ENCODE measurements around the gene VAV3.

Gene VAV3

GRCh38 chr1:107551456-107551855 is 413.5 kb downstream of the VAV3 start:
- DNase-seq = no peak

- DNase-seq = no peak
Observed at GRCh38 chr1:107550358-107550757, 414.6 kb downstream of the VAV3 start.

DNA sequence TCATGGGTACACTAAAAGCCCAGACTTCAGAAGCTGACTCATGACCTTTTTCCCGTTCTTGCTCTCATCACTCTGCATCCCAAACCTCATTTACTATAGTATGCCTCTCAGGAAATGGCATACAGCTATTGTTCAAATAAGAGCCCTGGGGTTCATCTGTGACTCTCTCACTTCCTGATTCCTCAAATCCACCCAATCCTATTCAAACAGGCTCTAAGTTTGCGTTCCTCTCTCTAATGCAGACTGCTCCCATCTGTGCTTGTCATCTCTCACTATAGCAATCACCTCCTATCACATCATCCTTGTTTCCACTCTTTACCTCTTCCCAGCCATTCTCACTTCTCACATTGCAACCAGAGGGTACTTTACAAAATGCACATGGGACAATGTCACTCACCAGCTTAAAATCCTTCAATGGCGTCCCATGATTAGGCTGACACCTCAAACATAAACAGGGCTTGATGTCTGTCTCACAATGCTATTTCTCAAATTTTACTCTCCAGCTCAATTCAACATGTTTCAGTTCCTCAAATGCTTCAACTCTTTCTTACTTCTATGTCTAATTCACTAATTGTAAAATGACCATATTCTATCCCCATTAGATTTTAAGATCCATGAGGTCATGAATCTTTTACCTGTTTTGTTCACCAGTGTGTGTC is 415.7 kb downstream of the VAV3 start:
- no peak for DNase-seq

DNA sequence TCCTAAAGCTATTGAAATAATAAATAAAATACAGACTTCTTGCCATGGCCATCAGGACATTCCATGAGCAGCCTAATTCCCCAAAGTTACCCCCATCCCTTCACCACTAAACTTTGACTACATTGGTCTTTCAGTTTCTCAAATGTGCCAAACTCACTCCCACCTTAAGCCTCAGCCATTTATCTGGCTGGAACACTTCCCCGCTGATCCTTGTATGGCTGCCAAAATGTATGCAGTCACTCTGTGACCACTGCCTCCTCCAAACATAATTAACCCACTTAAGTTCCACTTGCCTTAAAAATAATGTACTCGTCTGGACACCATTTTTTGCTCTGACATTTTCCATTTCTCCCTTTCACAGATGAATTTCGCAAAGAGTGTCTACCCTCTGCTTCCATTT is 416.7 kb downstream of the VAV3 start:
- DNase-seq = no peak

DNA sequence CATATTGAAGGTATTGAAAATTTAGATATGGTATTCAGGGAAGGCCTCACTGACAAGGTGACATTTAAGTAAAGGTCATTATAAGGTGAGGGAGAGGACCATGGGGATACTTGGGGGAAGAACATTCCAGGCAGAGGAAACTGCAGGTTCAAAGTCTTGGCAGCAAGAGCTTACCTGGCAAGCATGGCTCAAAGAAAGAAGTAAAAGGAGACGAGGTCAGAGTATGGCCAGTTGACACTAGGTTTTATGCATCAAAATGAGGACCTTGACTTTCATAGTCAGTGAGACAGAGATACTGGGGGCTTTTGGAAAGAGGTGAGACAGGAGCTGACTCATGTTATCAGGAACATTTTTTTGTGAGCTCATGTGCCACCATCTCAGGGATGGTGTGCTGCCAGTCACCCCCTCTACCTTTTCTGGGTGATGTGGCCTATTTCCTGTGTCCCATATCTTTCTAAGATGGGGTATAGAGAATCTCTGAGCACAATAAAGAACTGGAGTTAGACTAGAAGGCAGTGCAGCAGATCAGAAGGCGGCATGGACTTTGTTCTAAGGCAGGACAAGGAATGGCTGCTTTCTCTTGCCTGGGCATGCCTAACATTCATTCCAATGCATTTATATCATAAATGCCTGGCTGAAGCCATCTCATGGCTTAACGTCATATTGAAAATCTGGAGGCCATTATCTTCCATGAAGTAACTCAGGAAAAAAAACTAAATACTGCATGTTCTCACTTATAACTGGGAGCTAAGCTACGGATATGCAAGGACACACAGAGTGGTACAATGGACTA is 417.4 kb downstream of the VAV3 start:
- no peak for DNase-seq

DNA sequence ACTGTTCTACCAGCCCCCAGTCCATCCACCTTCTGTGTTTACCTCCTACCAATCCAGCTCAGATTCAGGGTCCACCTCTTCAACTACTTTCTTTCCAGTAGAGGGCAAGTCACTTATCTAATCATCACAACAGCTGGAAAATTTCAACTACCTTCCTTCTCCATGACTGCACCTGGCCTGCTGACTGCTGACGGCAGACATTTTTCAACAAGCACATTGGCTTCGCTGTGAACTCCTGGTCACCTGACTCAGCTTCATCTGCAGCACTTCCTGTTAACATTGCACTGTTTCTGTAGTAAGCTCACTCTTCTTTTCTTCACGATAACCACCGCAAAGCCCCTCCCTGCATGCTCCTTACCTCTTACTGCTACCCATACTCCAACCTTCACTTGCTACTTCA is 418.4 kb downstream of the VAV3 start:
- no peak for DNase-seq

DNA sequence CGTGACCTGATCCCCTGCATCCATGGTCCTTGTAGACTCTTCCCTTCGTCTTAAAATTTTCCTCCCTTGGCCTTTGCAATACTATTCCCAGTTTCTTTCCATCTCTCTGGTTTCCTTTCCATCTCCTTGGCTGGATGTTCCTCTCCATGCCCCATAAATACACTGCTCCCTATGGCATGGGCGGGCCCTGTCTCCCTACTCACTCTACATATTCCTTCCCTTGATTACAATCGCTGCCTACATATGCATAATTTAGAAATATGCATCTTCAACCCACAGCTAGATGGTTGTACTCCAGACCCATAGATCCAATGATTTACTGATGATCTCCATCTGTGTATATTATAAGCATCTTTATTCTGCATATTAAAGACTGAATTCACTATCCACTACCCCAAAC is 419.1 kb downstream of the VAV3 start:
- DNase-seq = no peak

DNA sequence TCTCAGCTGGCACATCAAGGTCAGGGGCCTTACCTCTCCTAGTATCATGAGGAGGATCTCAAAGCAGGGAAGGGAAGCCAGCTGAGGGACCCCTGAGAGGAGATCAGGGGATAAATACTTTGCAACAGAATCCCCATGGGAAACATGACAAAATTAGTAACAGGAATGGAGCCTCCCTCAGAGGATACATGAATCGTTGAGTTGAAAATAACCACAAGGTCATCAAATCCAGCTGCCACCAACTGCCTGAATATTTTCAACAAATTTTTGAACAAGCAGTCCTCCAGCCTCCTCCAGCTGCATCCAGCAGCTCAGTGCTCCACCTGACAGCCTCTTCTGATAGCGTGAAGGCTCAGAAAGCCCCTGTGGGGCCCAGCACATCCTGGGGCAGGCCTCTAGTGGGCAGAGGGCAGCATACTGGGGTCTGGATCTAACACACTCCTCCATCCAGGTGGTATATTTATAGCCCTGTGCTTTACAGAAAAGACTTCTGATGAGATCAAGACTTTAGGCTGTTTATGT is 419.9 kb downstream of the VAV3 start:
- no peak for DNase-seq

DNA sequence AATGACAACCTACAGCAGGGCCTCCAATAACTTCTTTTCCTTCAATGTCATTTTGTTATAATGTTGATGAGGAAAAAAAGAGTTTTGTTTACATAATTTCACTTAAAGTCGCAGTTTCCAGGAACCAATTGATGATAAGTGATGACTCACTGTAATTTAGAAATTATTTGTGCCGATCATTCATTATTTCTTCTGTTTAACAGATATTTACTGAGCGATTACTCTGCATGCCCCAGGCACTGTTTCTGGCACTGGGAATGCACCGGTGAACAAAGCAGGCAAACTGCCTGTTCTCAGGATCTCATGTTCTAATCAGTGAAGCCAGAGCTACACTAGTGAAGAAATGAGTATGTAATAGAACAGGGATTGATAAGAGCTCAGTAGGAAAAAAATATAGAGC is 420.7 kb downstream of the VAV3 start:
- no peak for DNase-seq

- DNase-seq = no peak
Observed at GRCh38 chr1:107541412-107541811, 423.6 kb downstream of the VAV3 start.

DNA sequence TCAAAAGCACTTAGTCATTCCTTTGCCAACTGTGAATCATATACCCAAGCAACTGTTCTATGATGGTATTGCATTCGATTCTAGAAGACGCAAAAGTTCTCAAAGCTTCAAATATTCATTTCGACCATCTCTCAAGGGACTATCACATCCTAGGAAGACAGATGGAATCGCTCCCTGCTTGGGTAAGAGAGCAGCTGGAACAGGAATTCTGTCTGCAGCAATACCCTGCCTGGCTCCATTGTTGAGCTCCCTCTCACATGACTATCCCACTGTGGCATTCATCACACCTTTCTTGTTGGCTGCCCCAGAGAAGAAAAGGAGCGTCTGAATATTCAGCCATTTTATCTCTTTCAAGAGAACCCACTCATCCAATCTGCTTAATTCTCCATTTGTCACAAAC is 426.5 kb downstream of the VAV3 start:
- no peak for DNase-seq

DNA sequence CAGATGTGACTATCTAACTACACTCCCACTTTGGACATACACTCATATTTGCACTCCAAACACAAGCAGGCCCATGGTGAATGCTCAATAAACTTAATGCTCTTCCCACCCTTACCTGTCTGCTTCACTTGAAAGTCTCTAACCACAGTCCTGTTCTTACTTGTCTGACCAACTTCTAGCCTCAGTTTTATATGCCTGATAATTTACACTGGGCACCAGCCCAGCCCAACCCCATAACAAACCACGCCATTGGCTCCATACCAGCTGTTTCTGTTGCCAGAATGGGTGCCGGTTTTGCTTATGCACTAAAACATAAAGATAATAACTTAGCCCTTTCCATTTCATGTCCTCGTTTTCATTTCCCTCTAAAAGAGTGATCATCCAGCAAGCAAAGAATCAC is 428.7 kb downstream of the VAV3 start:
- DNase-seq = no peak

GRCh38 chr1:107535091-107535490 is 429.9 kb downstream of the VAV3 start:
- no peak for DNase-seq

- no peak for DNase-seq
Observed at GRCh38 chr1:107534632-107535031, 430.3 kb downstream of the VAV3 start.

DNA sequence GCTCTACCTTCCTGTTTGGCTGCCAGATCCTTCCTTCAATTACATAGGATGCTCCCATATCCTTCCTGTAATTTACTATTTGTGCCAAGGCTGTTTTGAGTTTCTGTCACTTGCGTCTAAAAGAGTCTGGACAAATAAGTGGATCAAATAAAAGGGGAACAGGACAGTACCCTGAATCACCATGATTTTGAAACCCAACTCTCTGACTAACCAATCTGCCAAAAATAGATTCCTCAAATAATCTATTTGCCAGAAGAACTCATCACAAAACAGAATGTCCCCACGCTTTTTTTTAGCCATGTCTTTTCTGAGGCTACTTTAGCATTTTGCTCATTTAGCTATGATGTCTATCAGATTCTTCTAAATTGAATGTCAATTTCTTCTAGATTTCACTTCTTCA is 431.5 kb downstream of the VAV3 start:
- no peak for DNase-seq

GRCh38 chr1:107532318-107532717 is 432.7 kb downstream of the VAV3 start:
- no peak for DNase-seq

DNA sequence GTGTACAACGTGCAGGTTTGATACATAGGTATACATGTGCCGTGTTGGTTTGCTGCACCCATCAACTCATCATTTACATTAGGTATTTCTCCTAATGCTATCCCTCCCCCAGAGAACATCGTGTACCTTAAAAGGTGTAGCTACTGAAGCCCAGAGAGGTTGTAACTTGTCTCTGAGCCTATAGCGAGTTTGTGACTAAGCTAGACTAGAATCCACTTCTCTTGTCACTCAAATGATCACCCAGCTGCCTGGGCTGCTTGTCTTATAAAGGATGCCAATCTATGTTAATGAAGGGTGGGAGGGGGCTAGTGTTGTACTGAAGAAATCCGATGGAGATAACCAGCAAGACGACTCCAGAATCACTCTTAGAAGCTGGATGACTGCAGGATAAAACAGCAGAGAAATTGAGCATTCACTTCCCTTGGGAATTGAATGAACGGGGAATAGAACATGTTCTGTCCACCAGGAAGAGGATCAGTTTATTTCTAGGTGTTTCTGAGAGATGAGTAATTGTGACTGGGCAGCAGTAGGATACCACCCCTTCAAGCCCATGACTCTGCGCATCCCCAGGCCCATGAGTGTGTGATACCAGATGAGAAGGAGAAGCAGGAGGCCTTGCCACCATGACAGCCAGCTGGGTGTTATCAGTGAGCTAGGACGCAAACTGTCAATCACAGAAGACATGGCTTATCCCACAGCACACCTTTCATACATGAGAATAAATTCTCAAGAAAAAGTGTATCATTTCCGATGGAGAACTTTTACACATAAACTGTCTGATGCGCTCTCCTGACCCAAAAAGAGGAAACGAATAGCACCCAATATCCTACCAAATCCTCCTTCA is 433.7 kb downstream of the VAV3 start:
- no peak for DNase-seq

GRCh38 chr1:107530543-107530942 is 434.4 kb downstream of the VAV3 start:
- no peak for DNase-seq

GRCh38 chr1:107529511-107530149 is 435.4 kb downstream of the VAV3 start:
- DNase-seq = no peak

- no peak for DNase-seq
Observed at GRCh38 chr1:107526524-107527198, 438.3 kb downstream of the VAV3 start.

DNA sequence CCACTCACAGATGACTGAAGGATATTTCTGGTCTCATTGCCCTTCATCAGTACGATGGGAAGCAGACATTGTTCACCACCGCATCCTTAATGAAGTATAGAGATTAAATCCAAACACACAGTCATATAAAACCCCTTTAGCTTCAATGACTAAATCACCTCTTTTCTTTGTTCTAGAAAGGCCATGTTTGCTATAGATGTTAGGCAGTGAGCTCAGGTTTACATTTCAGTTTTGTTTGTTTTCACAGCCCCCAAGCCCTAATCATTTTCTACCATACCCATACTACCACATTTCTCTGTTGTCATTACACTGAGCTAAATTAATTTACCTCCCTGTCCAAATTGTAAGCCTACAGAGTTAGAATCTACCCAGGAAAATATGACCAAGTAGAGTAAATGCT is 439.0 kb downstream of the VAV3 start:
- no peak for DNase-seq

DNA sequence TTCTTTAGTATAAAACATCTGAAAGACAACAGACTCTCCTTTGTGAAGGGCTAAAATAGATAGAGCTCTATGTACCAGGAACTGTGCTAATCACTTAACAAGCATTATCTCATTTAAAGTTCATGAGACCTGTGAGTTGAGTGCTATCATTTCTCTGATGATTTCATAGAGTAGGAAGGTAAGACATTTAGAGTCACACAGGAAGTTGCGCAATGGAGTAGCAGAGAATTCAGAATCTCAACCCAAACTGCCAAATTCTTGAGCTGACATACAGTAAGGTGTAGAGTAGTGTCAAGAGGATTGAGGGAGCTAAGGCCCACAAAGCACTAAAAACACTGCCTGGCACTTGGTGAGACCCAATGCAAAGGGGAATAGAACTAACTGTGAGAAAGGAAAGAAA is 439.8 kb downstream of the VAV3 start:
- no peak for DNase-seq

Measured in activated naive CD4-positive, alpha-beta T cell treated with Interleukin-2 at 50 U/mL for 16 hours (primary cell).